SJCRH30 (cell line): Measurements from ENCODE around the gene PHF20. TPM values are rescaled to one million over a fixed set of nuclear protein-coding genes. Genes with fewer than 3 reads are reported as not detected.
"Not testable (repeated sequence)": the region's sequence is repeated elsewhere in the genome, so short reads cannot be mapped to it uniquely, and the experiment has no call there.

Experiments used
- DNase-seq, 2 experiments: peaks; one replicate each; pipeline ENCODE4 v3.0.0-alpha.2; 2015 to 2020
- H3K27ac ChIP-seq: fragments of 250-450 bp; sonication (Bioruptor Pico); 2 replicates; pipeline ENCODE4 v1.5.1; 2020; ENCODE audit warnings: mild to moderate bottlenecking, moderate library complexity
- H3K27me3 ChIP-seq: fragments of 250-450 bp; sonication (Bioruptor Pico); 2 replicates; pipeline ENCODE4 v1.5.1; 2020; ENCODE audit warnings: mild to moderate bottlenecking, moderate library complexity
- H3K36me3 ChIP-seq: fragments of 250-450 bp; sonication (Bioruptor Pico); 2 replicates; pipeline ENCODE4 v1.5.1; 2020; ENCODE audit warnings: mild to moderate bottlenecking, moderate library complexity
- H3K4me1 ChIP-seq: fragments of 250-450 bp; sonication (Bioruptor Pico); 2 replicates; pipeline ENCODE4 v1.5.1; 2020; ENCODE audit warnings: mild to moderate bottlenecking, moderate library complexity
- H3K4me3 ChIP-seq: fragments of 250-450 bp; sonication (Bioruptor Pico); 2 replicates; pipeline ENCODE4 v1.5.1; 2020; ENCODE audit warnings: mild to moderate bottlenecking, moderate library complexity
- H3K9me3 ChIP-seq: fragments of 250-450 bp; sonication (Bioruptor Pico); replicated peaks from 2 replicates; pipeline ENCODE4 v1.5.1; 2020; ENCODE audit warnings: mild to moderate bottlenecking, moderate library complexity
- total RNA-seq: library from RNA; depleted of rRNA; stranded (reverse); fragments of >200 nt; shearing (Covaris generic); gene quantifications from 2 replicates; pipeline ENCODE4 v1.2.3, GENCODE V29; 2014

The PHF20 gene
- total RNA-seq, 1 experiment from 2014 or later, result 72.2 TPM

DNA sequence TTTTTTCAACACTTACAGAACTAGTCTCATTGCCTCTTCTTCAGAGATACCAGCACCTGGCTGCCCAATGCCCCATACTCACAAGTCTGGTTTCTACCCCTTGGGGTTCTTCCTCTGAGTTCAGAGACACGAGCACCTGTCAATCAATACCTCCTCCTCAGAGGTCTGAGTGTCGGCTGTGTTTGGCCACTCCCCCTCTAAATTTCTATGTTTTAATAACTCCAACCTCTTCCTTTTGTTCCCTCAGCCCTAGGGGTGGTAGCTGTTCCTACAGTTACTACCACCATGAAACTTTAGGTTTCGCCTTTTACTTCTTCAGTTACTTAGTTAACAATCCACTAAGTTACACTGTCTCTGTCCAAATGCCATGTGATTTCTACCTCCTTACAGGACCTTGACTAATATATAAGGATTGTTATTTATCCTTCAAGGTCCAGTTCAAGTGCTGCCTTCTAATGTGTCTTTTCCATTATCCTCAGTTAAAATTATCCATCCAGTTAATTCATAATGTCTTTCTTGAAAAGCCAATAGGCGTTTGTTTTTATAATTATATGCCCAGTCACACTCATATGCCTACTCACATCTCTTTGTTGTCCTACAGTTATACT is 14.6 kb upstream of the PHF20 start:
- Histone ChIP-seq H3K36me3 (no peaks in the 10 kb centered on the region), H3K27me3 (no peaks in the 10 kb centered on the region), H3K4me1 (peaks cover 14% of the 10 kb centered on the region; the same call in 1 of the 2 replicates), H3K27ac (peak overlapping the region; percentile 9; the same call in 1 of the 2 replicates), H3K9me3 (no peaks in the 10 kb centered on the region), H3K4me3 (no peak overlapping the region)
- peak in 1 of 2 experiments; percentile 25 for DNase-seq

DNA sequence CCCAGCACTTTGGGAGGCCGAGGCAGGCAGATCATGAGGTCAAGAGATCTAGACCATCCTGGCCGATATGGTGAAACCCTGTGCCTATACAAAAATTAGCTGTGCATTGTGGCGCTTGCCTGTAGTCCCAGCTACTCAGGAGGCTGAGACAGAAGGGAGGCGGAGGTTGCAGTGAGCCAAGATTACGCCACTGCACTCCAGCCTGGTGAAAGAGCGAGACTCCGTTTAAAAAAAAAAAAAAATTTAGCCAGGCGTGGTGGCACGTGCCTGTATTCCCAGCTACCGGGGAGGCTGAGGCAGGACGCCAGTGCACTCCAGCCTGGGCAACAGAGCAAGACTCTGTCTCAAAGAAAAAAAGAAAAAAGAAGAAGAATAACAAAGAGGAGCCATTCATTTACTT is 10.3 kb upstream of the PHF20 start:
- DNase-seq, H3K9me3 ChIP-seq, H3K27me3 ChIP-seq, H3K36me3 ChIP-seq, H3K27ac ChIP-seq, H3K4me3 ChIP-seq: not testable (repeated sequence)
- H3K4me1 ChIP-seq, result peaks cover 14% of the 10 kb centered on the region; the same call in 1 of the 2 replicates

DNA sequence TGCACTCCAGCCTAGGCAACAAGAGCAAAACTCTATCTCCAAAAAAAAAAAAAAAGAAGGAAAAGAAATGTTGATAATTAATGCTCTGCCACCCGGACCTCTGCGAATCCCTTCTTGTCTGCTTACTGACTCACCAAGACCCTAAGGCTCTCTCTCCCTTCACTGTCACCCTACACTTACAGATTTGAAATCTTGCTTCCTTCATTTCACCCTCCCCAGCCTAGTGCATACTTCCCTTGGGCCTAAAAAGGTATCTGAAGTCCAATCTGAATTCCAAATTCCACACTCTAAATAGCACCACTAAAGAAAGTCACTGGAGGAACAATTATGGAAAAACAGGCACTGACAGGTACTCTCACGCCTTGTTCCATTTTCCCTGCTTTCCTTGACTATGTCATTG is 9.4 kb upstream of the PHF20 start:
- no peaks in the 10 kb centered on the region for H3K27me3 ChIP-seq
- peaks cover 7% of the 10 kb centered on the region; the same call in 1 of the 2 replicates for H3K4me1 ChIP-seq
- no peaks in the 10 kb centered on the region for H3K36me3 ChIP-seq
- DNase-seq, result no peak
- H3K9me3 ChIP-seq, result no peaks in the 10 kb centered on the region
- no peak overlapping the region for H3K4me3 ChIP-seq
- no peak overlapping the region for H3K27ac ChIP-seq

DNA sequence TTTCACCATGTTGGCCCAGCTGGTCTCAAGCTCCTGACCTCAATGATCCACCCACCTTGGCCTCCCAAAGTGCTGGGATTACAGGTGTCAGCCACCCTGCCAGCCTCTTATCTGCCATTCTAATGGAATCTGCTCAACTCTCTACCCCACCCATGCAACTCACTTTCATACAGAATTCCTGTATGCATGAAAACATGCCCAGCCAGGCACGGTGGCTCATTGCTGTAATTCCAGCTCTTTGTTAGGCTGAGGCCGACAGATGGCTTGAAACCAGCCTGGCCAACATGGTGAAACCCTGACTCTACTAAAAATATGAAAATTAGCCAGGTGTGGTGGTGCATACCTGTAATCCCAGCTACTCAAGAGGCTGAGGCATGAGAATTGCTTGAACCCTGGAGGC is 6.9 kb upstream of the PHF20 start:
- not testable (repeated sequence) for DNase-seq, H3K36me3 ChIP-seq, H3K4me3 ChIP-seq, H3K27ac ChIP-seq, H3K9me3 ChIP-seq, H3K27me3 ChIP-seq
- H3K4me1 ChIP-seq, result peaks cover 15% of the 10 kb centered on the region

DNA sequence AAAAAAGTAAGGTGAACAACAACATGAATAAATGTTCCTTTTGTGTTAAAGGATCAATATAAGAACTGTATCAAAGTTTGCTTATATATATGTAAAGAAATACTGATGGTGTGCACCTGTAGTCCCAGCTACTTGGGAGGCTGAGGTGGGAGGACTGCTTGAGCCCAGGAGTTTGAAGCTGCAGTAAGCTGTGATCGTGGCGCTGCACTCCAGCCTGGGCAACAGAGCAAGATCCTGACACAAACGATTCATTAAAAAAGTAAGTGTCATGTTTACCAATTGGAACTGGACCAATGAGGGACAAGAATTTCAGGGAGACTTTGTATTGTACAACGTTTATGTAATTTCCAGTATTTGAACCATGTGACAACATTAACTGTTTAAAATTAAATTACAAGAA is 5.0 kb upstream of the PHF20 start:
- H3K4me3 ChIP-seq, result no peak overlapping the region
- H3K9me3 ChIP-seq, result no peaks in the 10 kb centered on the region
- peaks cover 21% of the 10 kb centered on the region for H3K4me1 ChIP-seq
- no peaks in the 10 kb centered on the region for H3K27me3 ChIP-seq
- H3K27ac ChIP-seq, result no peak overlapping the region
- H3K36me3 ChIP-seq, result no peaks in the 10 kb centered on the region
- DNase-seq, result no peak

DNA sequence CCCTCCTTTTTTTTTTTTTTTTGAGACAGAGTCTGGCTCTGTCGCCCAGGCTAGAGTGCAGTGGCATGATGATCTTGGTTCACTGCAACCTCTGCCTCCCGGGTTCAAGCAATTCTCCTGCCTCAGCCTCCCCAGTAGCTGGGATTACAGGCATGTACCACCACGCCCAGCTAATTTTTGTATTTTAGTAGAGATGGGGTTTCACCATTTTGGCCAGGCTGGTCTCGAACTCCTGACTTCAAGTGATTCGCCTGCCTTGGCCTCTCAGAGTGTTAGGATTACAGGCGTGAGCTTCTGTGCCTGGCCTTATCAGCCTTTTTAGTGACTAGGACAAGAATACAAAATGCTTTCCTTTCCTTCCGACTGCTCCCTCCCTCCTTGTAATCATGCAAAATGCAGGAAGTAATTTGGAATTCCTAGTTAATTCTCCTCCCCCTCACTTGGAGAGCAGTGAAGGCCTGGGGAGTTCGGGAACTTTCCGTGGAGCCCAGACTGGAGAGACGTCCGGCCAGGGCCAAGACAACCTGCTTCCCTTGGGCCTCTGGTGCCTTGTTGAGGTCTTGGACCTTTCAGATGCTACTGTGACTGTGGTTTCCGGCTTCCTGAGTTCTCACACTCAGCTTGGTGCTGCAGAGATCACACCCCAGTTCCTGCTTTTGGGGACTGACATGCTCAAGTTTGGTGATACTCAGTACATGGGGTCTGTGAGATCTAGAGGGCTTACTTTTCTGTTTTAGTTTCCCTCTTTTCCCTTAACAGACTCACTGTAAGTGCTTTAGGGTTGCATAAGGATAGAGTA is 3.9 kb upstream of the PHF20 start:
- no peak for DNase-seq
- Histone ChIP-seq H3K4me1 (peaks cover 23% of the 10 kb centered on the region), H3K36me3 (no peaks in the 10 kb centered on the region), H3K4me3 (no peak overlapping the region), H3K27ac (no peak overlapping the region), H3K9me3 (no peaks in the 10 kb centered on the region), H3K27me3 (no peaks in the 10 kb centered on the region)

DNA sequence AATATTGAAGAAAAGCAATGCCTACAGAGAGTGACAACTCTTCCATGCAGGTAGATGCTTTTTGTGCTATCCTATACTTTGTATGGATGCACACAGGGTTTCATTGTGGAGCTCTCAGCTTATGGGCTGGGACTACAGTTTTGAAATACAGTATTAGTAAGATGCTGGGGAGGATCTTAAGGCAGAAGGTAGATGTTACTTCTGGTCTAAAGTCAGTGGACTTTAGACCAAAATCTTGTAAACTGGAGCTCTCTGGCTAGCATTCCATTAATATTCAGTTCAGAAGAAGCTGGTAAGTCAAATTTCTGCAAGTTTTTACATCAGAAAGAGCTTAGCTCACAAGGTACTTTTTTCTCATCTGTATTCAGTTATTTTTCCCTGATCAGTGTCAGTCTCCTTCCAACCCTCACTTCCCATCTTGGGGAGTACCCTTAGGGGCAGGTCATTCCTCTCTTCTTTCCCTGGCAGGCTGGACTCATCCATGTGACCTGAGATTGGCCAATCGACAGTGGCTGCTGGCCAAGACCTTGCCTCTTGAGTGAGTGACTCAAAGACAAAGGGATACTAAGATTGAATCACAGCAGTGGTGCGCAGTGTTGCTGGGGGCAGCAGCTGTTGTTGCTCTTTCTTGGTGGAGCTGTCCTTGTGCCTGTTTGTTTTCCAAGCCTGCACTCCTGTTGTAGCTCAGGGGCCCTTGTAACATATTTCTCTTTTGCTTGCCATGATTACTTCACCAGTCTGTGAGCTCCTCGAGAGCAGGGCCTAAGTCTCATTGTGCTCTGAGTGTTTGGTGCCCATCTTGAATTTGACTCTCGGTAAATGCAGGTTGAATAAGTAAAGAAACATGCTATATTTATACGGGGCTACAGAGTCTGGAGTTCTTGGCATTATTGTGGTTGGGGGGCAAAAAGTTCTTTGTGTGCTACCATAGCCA is 2.8 kb upstream of the PHF20 start:
- no peaks in the 10 kb centered on the region for H3K9me3 ChIP-seq
- DNase-seq, result peak; percentile 99 to 100
- H3K4me3 ChIP-seq, result peak overlapping the region; percentile 27

DNA sequence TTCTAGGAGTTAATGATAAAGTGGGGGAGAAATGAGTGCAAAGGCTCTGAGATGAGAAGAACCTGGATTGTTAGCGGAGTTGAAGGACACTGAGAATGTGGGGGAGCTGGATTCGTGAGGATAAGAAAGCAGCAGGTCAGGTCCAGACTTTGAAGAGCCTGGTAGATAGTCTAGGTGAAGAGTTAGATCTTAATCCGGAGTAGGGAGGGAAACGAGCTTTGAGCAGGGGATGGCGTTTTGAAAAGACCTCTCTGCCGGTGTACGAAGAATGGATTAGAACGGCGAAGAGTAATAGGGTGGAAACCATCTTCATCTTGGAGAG is 487 bp upstream of the PHF20 start:
- Histone ChIP-seq H3K4me1 (peaks cover 25% of the 10 kb centered on the region), H3K27me3 (no peaks in the 10 kb centered on the region)

More for the DNA sequence above, 2.8 kb upstream of the PHF20 start:
- peaks cover 25% of the 10 kb centered on the region for H3K4me1 ChIP-seq
- no peaks in the 10 kb centered on the region for H3K27me3 ChIP-seq
- no peaks in the 10 kb centered on the region for H3K36me3 ChIP-seq
- H3K27ac ChIP-seq, result peak overlapping the region; percentile 77

DNA sequence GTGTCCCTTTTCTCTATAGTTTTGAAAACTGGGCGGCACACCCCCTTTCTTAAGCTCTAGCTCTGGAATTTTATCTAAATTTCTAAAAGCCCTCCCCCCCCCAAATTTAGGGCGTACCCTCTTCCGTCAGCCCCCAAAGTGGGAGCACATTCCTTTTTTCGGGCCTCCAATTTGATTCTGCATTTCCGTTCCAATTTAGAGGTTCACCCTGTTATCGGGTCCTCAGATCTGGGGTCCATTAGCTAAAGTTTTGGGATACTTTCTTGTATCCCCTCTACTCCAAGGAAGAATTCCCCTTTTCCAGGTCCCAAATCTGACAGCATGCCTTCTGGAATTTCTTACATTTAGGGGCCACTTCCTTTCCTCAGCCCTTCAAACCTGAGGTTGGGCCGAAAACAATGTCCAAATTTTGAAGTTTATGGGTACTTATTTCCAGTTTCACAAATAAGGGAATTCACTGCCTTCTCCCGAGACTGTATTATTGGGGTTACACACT is 796 bp downstream of the PHF20 start:
- Histone ChIP-seq H3K27ac (peak overlapping the region; percentile 34), H3K9me3 (no peaks in the 10 kb centered on the region), H3K36me3 (peaks cover 11% of the 10 kb centered on the region; the same call in 1 of the 2 replicates), H3K4me1 (peaks cover 25% of the 10 kb centered on the region), H3K4me3 (peak overlapping the region; percentile 79), H3K27me3 (no peaks in the 10 kb centered on the region)
- no peak for DNase-seq

More for the DNA sequence above, 487 bp upstream of the PHF20 start:
- no peaks in the 10 kb centered on the region for H3K9me3 ChIP-seq
- peak overlapping the region; percentile 79 for H3K4me3 ChIP-seq
- no peak for DNase-seq
- peaks cover 11% of the 10 kb centered on the region; the same call in 1 of the 2 replicates for H3K36me3 ChIP-seq
- peak overlapping the region; percentile 11; the same call in 1 of the 2 replicates for H3K27ac ChIP-seq

DNA sequence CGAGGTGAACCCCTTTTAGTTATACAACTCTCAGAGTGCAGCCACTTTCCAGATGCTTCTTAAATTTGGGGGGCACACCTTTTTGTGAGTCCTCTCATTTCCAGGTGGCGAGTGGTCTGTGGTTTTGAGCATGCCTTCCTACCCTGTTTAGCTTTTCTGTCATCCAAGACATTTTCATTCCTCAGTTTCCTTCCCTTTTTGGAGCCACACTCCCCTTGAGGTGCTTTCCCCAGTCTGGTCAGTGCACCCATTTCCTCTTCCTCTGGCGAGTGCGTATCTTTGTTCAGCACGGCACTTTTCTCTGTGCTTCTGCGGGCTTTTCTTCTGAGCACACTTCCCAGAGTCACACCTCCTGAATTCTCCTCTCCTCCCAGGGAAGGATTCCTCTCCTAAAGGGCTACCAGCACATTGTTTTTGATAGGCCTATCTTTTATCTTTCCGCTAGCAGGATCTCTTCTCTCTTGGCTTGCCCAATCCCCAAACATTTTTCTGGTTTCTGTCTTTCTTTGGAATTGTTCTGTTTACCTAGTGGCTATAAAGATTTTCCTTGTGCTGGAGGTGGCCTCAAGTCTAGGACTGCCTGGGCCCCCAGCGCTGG is 1.4 kb downstream of the PHF20 start:
- H3K9me3 ChIP-seq, result no peaks in the 10 kb centered on the region
- peak overlapping the region; percentile 79 for H3K4me3 ChIP-seq
- no peak overlapping the region for H3K27ac ChIP-seq
- peaks cover 24% of the 10 kb centered on the region for H3K4me1 ChIP-seq
- no peaks in the 10 kb centered on the region for H3K27me3 ChIP-seq
- DNase-seq, result no peak
- H3K36me3 ChIP-seq, result peaks cover 11% of the 10 kb centered on the region; the same call in 1 of the 2 replicates

DNA sequence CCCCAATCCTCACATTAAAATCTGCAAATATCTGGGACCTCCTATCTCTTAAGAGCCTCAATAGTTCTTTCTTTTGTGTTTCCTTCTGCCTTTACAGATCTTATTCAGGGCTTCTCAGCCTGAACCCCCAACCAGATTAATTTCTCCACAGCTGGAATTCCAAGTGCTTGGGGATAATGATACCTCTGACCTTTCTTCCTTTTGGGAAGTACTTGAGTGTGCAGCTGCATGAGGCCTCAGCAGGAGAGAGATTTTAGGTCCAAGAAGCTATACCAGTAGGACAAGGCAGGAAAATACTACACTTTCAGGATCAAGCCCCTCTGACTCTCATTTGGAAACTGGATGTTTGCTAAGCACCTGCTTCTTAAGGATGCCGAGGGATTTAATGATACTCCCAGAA is 2.6 kb downstream of the PHF20 start:
- Histone ChIP-seq H3K4me1 (peaks cover 15% of the 10 kb centered on the region), H3K36me3 (peaks cover 14% of the 10 kb centered on the region), H3K9me3 (no peaks in the 10 kb centered on the region), H3K27ac (no peak overlapping the region), H3K27me3 (no peaks in the 10 kb centered on the region), H3K4me3 (no peak overlapping the region)
- DNase-seq, result no peak

DNA sequence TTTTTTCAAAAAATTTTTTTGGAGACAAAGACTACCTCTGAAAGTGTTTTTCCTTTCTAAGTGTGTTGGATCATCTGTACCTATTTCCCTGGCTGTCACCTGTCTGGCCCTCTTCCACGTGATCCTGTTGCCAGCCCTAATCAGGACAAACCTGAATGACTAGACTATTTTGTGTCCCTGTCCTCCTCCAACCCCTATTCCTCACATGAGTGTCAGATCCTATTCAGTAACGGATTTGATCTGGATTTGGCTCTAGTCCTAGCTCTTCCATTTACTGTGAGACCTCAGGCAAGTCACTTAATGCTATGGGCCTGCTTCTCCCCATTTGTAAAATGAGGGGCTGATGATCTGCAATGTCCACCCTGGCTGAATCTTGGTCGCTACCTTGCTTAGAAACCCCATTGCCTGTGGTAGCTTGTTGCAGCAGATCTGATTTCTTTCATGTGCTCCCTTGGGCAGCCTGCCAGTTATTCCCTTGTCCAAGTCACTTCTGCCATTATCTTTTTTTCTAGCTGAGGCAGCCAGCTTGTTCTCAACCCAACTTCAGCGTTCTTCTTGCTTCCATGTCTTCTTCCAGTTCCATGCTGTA is 4.8 kb downstream of the PHF20 start:
- H3K9me3 ChIP-seq, result no peaks in the 10 kb centered on the region
- H3K4me3 ChIP-seq, result no peak overlapping the region
- H3K4me1 ChIP-seq, result peaks cover 4% of the 10 kb centered on the region; the same call in 1 of the 2 replicates
- DNase-seq, result peak in 1 of 2 experiments; percentile 57
- H3K27me3 ChIP-seq, result no peaks in the 10 kb centered on the region
- no peak overlapping the region for H3K27ac ChIP-seq
- H3K36me3 ChIP-seq, result peaks cover 18% of the 10 kb centered on the region

DNA sequence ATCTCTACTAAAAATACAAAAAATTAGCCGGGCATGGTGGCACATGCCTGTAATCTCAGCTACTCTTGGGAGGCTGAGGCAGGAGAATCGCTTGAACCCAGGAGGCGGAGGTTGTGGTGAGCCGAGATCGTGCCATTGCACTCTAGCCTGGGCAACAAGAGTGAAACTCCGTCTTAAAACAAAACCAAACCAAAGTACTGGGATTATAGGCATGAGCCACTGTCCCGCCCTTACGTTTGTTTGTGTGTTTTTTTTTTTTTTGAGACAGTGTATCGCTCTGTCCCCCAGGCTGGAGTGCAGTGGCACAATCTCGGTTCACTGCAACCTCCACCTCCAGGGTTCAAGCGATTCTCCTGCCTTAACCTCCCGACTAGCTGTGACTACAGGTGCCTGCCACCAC is 12.0 kb downstream of the PHF20 start:
- H3K36me3 ChIP-seq, result peaks cover 32% of the 10 kb centered on the region
- not testable (repeated sequence) for DNase-seq, H3K27ac ChIP-seq, H3K4me3 ChIP-seq, H3K9me3 ChIP-seq, H3K4me1 ChIP-seq, H3K27me3 ChIP-seq

DNA sequence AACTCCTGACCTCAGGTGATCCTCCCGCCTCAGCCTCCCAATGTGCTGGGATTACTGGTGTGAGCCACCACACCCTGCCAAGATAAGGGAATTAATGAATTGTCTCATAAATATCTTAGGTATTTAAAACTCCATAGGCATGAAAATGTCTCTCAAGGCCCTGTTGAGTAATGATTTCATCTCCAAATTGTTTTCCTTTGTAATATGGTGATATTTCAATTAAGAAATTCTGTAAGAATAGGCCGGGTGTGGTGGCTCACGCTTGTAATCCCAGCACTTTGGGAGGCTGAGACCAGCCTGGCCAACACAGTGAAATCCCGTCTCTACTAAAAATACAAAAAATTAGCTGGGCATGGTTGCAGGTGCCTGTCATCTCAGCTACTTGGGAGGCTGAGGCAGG is 13.7 kb downstream of the PHF20 start:
- H3K9me3 ChIP-seq, result not testable (repeated sequence)

More for the DNA sequence above, 13.7 kb downstream of the PHF20 start:
- peaks cover 25% of the 10 kb centered on the region for H3K36me3 ChIP-seq
- not testable (repeated sequence) for H3K27ac ChIP-seq, DNase-seq, H3K4me3 ChIP-seq, H3K4me1 ChIP-seq, H3K27me3 ChIP-seq
